ENCODE results near the gene DOCK8. TPM values are rescaled to one million over a fixed set of nuclear protein-coding genes. Genes with fewer than 3 reads are reported as not detected.

The DOCK8 gene
- total and polyA plus RNA-seq, 3 donors from 2014 or later = 46.7 to 63.9 (median 51.4) TPM

DNA sequence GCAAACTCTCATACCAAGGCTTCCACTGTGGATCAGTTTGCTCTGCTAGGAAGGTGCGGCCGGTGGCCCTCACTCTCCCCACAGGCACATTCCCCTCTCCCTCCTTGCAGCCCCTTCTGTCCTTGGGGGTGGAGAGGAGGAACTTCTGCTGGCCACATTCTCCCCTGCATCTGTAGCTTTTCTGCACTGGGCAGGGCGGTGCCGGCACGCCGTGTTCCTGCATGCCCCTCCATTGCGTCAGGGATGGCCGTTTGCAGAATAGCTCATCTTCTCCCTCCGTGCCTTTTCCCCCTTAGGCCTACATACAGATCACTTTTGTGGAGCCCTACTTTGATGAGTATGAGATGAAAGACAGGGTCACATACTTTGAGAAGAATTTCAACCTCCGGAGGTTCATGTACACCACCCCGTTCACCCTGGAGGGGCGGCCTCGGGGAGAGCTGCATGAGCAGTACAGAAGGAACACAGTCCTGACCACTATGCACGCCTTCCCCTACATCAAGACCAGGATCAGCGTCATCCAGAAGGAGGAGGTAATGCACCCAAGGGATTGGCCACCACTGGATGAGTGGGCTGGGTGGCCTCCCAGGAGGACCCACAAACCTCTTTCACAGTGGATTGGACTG lies 231.5 kb downstream of the DOCK8 start:
- intact Hi-C loops (cut with DNase I; ENCODE audit: low total_unique reads) = no loop called here
- 93 to 94% methylated on average over 13 to 14 of the region's 15 CpGs for WGBS, 2 donors
- DNase-seq = no peak
- no peaks in the 10 kb centered on the region for H3K9me3 ChIP-seq
- TF ChIP-seq POLR2A (IDR thresholded peaks at IDR 0.05) = no peak
- TF ChIP-seq, protein P1, sequence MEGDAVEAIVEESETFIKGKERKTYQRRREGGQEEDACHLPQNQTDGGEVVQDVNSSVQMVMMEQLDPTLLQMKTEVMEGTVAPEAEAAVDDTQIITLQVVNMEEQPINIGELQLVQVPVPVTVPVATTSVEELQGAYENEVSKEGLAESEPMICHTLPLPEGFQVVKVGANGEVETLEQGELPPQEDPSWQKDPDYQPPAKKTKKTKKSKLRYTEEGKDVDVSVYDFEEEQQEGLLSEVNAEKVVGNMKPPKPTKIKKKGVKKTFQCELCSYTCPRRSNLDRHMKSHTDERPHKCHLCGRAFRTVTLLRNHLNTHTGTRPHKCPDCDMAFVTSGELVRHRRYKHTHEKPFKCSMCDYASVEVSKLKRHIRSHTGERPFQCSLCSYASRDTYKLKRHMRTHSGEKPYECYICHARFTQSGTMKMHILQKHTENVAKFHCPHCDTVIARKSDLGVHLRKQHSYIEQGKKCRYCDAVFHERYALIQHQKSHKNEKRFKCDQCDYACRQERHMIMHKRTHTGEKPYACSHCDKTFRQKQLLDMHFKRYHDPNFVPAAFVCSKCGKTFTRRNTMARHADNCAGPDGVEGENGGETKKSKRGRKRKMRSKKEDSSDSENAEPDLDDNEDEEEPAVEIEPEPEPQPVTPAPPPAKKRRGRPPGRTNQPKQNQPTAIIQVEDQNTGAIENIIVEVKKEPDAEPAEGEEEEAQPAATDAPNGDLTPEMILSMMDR (IDR thresholded peaks at IDR 0.05) = no peak
- H3K27me3 ChIP-seq = no peaks in the 10 kb centered on the region
- H3K27ac ChIP-seq = no peak overlapping the region
- no peaks in the 10 kb centered on the region for H3K4me1 ChIP-seq
- H3K4me3 ChIP-seq = no peak overlapping the region
- no peaks in the 10 kb centered on the region for H3K36me3 ChIP-seq (ENCODE audit: low read depth, missing control alignments)

DNA sequence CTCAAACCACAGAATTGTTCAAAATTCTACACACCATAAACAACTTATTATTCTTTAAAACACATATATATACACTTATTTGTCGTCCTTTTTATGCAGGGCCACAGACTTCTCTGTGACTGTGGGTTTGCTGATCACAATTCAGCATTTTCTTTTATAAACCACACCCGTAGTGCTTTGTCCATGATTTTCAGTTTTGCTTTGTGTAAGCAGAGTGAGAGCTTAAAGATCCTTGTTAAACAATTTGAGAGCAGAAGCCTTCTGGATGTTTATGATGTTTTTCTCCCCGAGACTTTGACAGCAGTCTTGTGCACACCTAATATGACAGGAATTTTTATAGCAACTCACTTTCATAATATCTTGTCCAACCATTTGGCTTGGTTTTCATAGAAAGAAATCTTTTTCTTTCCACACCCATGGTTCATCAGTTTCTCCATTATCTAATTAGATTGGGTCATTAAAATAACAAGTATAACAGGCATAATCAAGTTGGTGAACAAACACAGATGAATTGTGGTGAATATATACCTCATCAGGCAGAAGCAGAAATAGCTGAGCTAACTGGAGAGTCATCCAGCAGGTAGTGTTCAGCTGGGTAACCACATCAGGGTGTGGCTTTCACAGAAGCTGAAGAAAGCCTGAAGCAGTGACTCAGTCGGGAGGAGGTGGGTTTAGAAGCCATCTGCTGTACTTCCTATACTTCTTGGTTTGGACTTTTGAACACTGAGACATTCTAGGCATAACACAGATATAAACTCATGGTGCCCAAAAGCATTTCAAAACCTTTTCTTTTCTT lies 232.8 kb downstream of the DOCK8 start:
- intact Hi-C loops (cut with DNase I; ENCODE audit: low total_unique reads) = no loop called here
- no peaks in the 10 kb centered on the region for H3K4me1 ChIP-seq
- no peak overlapping the region for H3K4me3 ChIP-seq
- TF ChIP-seq, protein P1 (IDR thresholded peaks at IDR 0.05) = no peak
- no peak for TF ChIP-seq POLR2A (IDR thresholded peaks at IDR 0.05)
- no peak overlapping the region for H3K27ac ChIP-seq
- H3K9me3 ChIP-seq = no peaks in the 10 kb centered on the region
- no peaks in the 10 kb centered on the region for H3K36me3 ChIP-seq (ENCODE audit: low read depth, missing control alignments)
- no peaks in the 10 kb centered on the region for H3K27me3 ChIP-seq
- WGBS, 2 donors = 70 to 79% methylated on average over 4 of the region's 4 CpGs
- DNase-seq = no peak

DNA sequence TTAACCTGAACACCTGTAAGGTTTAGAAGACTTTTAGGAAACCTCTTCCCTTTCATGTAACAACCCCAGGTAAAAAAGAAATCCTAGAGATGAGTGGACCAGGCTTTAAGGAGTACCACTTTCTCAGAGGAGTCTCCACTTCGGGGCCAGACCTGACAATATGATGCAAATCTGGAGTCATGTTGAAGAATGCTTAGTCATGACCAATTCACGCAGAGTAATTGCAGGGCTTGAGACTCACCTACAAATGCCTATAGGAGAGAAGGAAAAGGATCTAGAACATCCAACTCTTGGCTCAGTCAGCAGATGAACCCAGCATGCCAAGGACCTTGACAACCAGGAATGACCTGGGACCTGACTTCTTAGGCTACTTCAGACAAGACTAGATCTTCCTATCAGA lies 235.4 kb downstream of the DOCK8 start:
- Histone ChIP-seq H3K36me3 (ENCODE audit: low read depth, missing control alignments) (no peaks in the 10 kb centered on the region), H3K27me3 (no peaks in the 10 kb centered on the region), H3K9me3 (no peaks in the 10 kb centered on the region), H3K4me3 (no peak overlapping the region), H3K27ac (no peak overlapping the region), H3K4me1 (no peaks in the 10 kb centered on the region)
- intact Hi-C loops (cut with DNase I; ENCODE audit: low total_unique reads) = no loop called here
- WGBS, 2 donors = 47 to 91% methylated on average over 2 of the region's 2 CpGs
- TF ChIP-seq, protein P1 (IDR thresholded peaks at IDR 0.05) = no peak
- no peak for TF ChIP-seq POLR2A (IDR thresholded peaks at IDR 0.05)
- no peak for DNase-seq

GRCh38 chr9:450561-450960 lies 235.9 kb downstream of the DOCK8 start:
- Histone ChIP-seq H3K9me3 (no peaks in the 10 kb centered on the region), H3K27me3 (no peaks in the 10 kb centered on the region), H3K36me3 (ENCODE audit: low read depth, missing control alignments) (no peaks in the 10 kb centered on the region), H3K27ac (no peak overlapping the region), H3K4me1 (no peaks in the 10 kb centered on the region), H3K4me3 (no peak overlapping the region)
- no peak for DNase-seq
- intact Hi-C loops (cut with DNase I; ENCODE audit: low total_unique reads) = no loop called here
- 84 to 86% methylated on average over 4 of the region's 4 CpGs for WGBS, 2 donors
- TF ChIP-seq, protein P1 (IDR thresholded peaks at IDR 0.05) = no peak
- no peak for TF ChIP-seq POLR2A (IDR thresholded peaks at IDR 0.05)
